Epithelial cell of esophagus (primary cell): ENCODE measurements around the gene GSC2.

ENCODE experiments used
- DNase-seq: peaks from one replicate; pipeline ENCODE4 v3.0.0; 2010; ENCODE audit warnings: low read depth
- H3K4me3 ChIP-seq: 2 replicates; pipeline ENCODE4 v1.5.1; 2011; ENCODE audit warnings: mild to moderate bottlenecking, low read length, control low read depth
- CTCF ChIP-seq: IDR thresholded peaks from 2 replicates; pipeline ENCODE4 v1.5.1; 2011; ENCODE audit warnings: low read depth, mild to moderate bottlenecking, low read length, control low read depth, inconsistent platforms; ENCODE audit not compliant: insufficient read depth; ENCODE audit errors: missing control alignments

The GSC2 gene

DNA sequence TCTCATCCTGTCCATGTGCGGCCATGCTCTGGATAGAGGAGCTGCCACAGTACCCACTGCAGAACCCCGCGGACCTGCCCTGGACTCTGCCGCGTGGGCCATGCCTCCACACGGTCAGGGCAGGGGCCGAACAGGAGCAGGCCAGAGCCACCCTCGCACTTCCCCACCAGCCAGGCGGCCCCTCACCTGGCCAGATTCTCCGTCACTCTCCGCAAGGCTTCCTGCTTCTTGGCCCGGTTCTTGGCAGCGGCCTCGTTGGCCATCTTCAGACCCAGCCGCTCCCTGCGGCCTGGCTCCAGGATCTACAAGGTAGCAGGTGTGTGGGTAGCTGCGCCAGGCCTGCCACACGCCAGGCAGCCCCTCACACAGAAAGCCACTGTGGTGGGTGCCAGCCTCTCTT is 15.2 kb downstream of the GSC2 start:
- TF ChIP-seq CTCF: no peak
- DNase-seq: no peak
- H3K4me3 ChIP-seq: no peak overlapping the region

DNA sequence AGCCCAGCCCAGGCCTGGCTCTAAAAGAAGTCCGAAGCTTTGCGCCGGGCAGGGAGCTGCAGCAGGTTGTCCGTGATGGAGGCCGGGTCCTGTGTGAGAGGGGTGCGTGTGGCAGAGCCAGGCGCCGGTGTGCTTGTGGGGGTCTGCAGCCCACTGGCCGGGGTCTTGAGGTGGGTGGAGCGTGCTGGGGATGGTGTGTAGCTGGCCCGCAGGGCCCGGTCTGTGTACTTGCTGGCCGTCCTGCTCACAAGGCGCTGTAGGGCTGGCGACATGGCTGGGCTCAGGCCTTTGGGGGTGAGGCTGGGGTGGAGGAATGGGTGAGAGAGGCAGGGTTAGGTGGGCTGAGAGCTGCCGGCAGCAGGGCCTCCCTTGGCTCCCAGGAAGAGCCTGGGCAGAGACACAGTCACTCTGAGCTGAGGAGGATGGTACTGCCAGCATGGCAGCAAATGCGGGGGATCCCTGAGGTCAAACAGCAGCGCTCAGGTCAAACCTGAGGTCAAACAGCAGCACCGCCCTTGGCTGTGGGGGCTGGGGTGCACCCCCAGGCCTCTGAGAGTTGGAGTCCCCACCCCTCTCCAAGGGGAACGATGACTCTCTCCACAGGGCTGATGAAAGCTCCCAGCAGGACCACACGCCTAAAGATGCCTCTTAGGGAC is 15.8 kb downstream of the GSC2 start:
- no peak for TF ChIP-seq CTCF
- no peak overlapping the region for H3K4me3 ChIP-seq
- DNase-seq: no peak

- DNase-seq: no peak
- TF ChIP-seq CTCF: no peak
- no peak overlapping the region for H3K4me3 ChIP-seq
These were observed 16.5 kb downstream of the GSC2 start for GRCh38 chr22:19133561-19133960.

DNA sequence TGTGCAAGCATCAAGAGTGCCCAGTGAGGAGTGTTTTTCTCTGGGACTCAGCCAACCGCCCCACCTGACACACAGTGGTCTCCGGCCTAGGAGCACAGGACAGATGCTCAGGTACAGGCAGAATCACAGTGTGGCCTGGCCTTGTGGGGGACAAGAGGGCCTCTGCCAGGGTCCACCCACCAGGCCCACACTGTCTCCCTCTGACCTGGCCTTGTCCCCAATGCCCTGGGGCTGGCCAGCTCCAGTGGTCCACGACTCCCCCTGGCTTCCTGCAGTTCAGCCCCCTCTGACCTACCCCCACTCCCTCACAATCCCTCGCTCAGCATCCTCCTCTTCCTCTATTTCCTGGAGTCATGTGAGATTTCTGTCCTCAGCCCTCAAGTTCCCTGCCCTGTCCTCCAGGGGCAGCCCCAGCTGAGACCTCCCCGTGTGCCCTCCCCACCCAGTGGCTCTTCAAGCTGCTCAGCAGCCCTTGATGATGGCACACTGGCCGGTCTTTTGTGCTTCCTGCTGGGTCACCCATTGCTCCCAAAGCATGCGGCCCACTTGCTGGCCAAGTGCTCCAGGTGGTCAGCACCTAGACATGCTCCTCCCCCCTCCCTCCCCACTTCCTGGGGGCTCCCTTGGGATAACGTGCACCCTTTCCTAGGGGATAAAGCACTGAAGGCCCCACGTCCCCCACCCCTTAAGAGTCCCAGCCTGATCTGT is 17.2 kb downstream of the GSC2 start:
- no peak for TF ChIP-seq CTCF
- no peak for DNase-seq
- no peak overlapping the region for H3K4me3 ChIP-seq

GRCh38 chr22:19132153-19132552 is 17.9 kb downstream of the GSC2 start:
- no peak for DNase-seq
- no peak for TF ChIP-seq CTCF
- H3K4me3 ChIP-seq: no peak overlapping the region

- no peak overlapping the region for H3K4me3 ChIP-seq
- no peak for TF ChIP-seq CTCF
- DNase-seq: no peak
These were observed 18.4 kb downstream of the GSC2 start for GRCh38 chr22:19131685-19132015.

DNA sequence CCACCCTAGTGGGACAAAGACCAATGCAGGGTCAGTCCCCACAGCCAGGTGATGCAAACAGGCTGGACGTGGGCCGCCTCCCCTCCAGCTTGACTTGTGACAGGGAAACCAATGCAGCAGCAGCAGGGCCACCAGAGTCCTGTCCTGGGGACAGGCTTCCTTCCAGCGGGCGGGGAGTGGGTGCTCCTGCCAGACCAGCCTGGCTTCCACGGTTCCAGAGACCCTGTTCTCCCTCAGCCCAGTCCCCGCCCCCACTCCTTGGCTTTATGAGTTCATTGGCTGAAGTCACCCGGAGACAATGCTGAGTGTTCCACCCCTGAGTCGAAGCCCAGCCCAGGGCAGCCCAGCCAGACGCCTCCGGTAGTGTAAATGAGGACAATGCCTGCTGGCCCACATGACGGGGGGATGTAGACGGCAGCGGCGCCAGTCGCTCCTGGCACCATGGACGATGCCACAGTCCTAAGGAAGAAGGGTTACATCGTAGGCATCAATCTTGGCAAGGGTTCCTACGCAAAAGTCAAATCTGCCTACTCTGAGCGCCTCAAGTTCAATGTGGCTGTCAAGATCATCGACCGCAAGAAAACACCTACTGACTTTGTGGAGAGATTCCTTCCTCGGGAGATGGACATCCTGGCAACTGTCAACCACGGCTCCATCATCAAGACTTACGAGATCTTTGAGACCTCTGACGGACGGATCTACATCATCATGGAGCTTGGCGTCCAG is 19.0 kb downstream of the GSC2 start, which contains the start of gene TSSK2:
TSS of gene TSSK2 (plus strand) at position 350 of the 726 bp plus-strand sequence. CDS start at position 442, 92 bp downstream.
- H3K4me3 ChIP-seq: no peak within 1 kb of the TSS
- no peak for DNase-seq
- no peak for TF ChIP-seq CTCF
